Germinal center (tissue), 1 donor: ENCODE data around the gene CTRL.
"Not testable (repeated sequence)": the region's sequence is repeated elsewhere in the genome, so short reads cannot be mapped to it uniquely, and the experiment has no call there.

Experiments
- DNase-seq: peaks from one replicate; pipeline ENCODE4 v3.0.0; 2012; ENCODE audit warnings: mixed read lengths, low spot score

The CTRL gene

DNA sequence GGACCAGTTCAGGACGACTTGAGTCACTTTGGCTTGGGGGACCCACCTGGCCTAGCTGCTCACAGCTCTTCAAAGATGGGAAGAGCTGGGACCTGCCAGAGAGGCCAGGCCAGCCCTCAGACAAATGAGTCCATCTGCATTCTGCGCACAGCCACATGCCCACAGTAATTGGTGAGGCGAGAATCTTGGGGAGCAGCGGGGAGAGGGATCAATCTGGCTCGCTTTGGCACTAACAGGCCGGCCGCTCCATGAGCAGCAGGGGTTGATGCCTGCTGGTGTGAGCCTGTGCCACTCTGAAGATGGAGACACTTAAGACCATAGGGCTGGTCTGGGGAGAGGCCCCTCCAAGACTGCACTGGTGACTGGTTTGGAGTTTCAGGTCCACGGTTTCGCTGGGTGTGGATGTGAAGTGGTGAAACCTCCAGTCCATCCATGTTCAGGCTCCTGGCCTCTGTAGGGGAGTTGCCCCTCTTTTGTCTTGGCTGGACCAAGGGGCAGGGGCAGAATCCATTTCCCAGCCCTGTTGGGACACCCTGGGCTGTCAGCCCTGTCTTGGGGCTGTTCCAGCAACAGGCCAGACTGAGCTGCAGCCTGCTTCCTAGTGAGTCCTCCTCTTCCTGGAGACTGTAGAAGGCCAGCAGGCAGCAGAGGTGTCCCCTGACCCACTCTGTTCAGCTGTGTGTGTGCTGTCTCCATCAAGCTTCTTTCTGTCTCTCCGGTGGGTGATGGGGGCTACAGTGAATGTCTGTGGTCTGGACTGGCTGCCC is 7.3 kb downstream of the CTRL start:
- no peak for DNase-seq

- DNase-seq = no peak
These were observed 8.1 kb downstream of the CTRL start for GRCh38 chr16:67923414-67924116.

- DNase-seq = no peak
These were observed 8.9 kb downstream of the CTRL start for GRCh38 chr16:67922740-67923139.

GRCh38 chr16:67922221-67922620 is 9.4 kb downstream of the CTRL start:
- no peak for DNase-seq

GRCh38 chr16:67919622-67920221 is 11.9 kb downstream of the CTRL start:
- DNase-seq = no peak

GRCh38 chr16:67917852-67918236 is 13.8 kb downstream of the CTRL start:
- no peak for DNase-seq

GRCh38 chr16:67917140-67917851 is 14.4 kb downstream of the CTRL start:
- DNase-seq = no peak

GRCh38 chr16:67915831-67916723 is 15.6 kb downstream of the CTRL start:
- DNase-seq = no peak

DNA sequence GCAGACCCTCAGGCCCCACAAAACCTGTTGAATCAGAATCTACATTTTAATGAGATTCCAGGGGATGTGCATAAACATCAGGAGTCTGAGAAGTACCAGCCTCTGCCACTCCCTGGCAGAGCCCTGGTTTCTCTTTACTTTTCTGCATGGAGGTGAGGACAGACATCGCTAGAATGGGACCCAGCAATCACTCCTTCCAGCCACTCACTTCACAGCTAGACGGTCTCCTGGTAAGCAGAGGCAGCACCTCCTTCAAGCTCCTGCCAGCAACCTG is 16.2 kb downstream of the CTRL start:
- DNase-seq = not testable (repeated sequence)

DNA sequence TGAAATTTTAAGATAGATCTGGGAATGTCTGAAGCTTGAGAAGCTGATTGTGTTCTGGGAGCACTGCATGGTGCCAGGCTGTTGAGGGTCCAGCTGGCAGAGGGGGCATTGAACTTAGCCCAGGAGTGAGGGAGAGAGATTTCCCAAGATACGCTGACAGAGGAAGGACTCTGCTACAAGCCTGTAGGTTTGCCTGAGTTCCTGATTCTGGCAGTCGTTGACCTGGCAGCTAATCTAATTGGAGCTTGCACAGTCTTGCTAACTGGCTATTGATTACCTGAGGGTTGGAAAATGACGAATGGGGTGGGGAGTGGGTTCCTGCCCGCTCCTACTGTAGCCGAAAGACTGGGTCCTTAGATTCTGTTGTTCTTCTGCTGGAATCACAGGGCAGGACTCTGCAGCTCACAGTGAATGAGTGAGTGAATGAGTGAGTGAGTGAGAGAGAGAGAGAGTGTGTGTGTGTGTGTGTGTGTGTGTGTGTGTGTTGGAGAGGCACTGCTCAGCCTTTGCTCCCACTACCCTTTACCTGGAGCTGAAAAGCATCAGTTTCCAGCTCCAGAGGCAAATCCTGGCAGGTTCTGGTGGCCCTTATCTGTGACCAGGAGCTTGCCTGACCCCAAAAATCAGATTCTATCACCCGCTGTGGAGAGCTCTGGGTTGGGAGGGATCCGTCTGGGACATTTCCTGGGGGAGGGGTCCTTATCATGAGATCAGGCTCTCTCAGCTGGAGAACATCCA is 16.7 kb downstream of the CTRL start:
- DNase-seq = no peak

DNA sequence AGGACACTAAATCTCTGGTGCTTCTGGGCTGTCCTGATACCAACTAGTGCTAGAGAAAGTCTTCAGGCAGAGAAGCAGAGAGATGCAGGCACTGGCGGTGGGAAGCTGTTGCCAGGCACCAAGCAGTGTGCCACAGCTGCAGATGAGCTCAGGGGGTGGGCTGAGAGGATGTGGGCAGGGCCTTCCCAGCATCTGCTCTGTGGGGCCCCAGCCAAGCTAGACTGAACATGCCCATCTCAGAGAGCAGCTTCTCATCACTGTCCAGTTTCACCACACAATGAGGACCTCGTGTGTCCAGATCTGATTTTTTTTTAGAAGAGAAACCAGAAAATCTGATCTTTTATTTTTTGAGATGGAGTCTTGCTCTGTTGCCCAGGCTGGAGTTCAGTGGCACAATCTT is 21.5 kb downstream of the CTRL start:
- no peak for DNase-seq

GRCh38 chr16:67909056-67909742 is 22.5 kb downstream of the CTRL start:
- no peak for DNase-seq

- no peak for DNase-seq
These were observed 24.1 kb downstream of the CTRL start for GRCh38 chr16:67907397-67908180.

- DNase-seq = no peak
These were observed 28.8 kb downstream of the CTRL start for GRCh38 chr16:67902831-67903230.

DNA sequence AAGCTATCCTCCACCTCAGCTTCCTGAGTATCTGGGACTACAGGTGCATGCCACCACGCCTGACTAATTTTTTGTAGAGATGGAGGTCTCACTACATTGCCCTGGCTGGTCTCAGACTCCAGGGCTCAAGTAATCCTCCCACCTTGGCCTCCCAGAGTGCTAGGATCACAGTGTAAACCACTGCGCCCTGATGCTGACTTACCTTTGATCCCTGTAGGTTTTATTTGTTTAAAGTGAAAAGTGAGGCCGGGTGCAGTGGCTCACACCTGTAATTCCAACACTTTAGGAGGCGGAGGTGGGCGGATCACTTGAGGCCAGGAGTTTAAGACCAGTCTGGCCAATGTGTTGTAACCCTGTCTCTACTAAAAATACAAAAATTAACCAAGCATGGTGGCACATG is 29.9 kb downstream of the CTRL start:
- no peak for DNase-seq

DNA sequence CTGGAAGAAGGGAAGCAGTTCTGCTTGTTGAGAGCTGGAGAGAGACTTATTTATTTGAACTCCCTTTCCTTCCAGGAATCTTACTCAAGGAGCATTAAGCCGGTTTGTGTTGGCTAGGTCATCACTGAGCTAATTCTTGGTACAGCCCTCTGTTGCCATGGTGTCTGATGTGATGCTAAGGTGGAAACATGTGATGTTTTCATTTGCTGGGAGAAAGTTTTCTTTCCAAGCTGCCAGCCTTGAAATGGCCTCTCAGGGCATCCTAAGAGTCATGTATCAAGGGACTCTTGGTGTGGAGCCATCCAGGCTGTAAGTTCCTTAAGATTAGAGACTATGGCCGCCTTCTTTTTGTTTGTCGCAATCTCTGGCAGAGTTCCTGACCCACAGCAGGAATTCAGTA is 34.4 kb downstream of the CTRL start:
- no peak for DNase-seq

DNA sequence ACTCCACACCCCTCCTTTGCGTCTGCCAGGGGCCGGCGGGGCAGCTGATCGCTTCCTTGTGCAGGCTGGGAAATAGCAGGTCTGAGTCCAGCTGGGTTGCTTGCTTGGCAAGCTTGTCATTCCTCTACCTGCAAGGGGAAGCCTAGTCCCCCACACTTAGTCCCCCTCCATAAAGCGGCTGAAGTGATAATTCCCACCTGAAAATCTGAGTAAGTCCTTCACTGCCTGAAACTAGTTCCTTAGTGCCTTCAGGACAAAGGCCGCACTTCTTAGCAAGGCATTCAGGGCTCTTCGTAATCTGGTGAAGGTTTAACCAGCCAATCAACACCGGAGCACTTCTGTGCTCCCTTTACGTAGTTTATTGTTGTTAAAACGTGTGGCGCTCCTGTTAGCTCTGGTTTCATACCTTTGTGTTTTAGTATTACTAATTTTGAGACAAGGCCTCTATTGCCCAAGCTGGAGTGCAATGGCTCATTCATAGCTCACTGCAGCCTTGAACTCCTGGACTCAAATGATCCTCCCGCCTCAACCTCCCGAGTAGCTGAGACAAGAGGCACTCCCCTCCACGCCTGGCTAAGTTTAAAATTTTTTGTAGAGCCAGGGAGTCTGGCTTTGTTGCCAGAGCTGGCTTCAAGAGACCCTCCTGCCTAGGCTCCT is 37.8 kb downstream of the CTRL start:
- DNase-seq = peak; percentile 22

GRCh38 chr16:67892899-67893742 is 38.5 kb downstream of the CTRL start, which contains the start of gene PSKH1:
Gene PSKH1 (plus strand): TSS chr16:67893254. CDS start chr16:67908750, 15,496 bp downstream.
- DNase-seq = peak; percentile 100
